CMK (cell line): ENCODE data around the gene IFIT5.
"Not testable (repeated sequence)": the region's sequence is repeated elsewhere in the genome, so short reads cannot be mapped to it uniquely, and the experiment has no call there.

Source experiments
- DNase-seq: peaks from one replicate; pipeline ENCODE4 v3.0.0-alpha.2; 2010; ENCODE audit warnings: low read depth

The IFIT5 gene

DNA sequence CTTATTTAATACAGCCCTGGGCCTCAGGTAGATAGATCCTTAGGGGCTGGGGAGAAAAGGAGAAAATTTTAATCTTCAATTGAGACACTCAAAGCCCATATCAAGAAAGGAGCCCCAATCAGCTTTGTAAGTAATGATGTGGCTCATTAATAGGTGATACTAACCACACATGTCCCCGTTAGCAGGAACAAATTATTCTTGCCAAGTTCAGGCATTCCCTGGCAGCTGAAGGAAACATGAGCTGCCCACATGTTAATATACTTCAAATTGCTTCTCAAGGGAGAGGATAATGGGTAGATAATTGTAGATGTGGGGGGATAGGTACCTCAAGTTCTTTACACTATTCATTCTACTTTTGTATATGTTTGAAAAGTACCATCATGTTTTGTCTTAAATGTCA, 14.5 kb downstream of the IFIT5 start:
- no peak for DNase-seq

DNA sequence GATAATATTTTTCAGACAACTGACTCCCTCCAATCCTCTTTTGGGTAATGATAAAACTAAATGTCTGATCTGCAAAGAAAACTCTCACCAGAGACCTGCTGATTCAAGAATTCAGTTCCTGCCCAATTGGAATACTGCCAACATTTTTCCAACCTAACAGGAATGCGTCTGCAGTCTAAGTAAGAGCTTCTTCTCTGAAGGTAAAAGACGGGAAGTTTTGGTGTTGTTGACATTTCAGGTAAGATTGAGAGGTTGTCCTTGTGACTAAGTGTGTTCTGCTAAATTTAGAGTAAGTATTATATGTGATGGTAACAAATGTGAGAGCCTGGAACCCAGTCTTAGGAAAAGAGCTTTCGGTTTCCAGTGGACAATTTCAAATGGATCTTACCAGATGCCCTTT, 17.6 kb downstream of the IFIT5 start:
- DNase-seq = no peak

DNA sequence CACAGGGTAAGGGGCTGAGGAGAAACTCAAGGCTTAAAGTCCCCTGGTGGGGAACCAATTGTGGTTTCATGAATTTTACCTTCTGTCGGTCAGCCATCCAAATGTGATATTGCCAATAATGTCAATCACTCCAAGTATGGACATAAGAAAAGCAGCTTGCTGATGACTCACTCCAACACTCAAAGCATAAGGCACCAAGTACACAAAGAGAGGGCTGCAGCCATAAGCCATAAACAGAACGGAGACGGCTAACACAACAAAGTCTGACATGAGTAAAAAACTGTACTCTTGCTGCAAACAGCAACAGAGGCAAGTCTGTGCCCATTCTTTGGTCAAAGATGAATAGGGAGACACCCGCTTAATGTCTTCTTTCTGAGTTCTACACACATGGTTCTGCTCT, 24.2 kb downstream of the IFIT5 start:
- no peak for DNase-seq

GRCh38 chr10:89440226-89441009, 26.1 kb downstream of the IFIT5 start:
- no peak for DNase-seq

DNA sequence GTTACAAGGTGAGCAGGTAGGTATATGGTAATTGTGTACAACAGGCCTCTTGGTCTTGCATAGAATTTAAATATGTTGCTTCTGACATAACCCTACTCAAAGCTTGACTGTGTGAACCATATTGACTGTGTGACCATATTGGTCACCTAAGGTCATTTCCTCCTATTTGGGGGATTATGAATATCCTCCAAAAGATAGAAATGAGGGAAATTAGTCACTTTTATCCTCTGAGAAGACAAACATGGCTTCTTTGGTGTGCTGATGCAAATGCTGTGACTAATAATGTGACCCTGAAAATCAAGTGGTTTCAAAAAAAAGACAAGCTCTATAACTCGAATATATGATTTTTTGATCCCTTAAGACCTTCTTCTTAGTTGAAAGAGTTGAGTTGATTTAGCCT, 27.9 kb downstream of the IFIT5 start:
- DNase-seq = no peak

GRCh38 chr10:89444819-89445218, 30.5 kb downstream of the IFIT5 start:
- DNase-seq = not testable (repeated sequence)

GRCh38 chr10:89450901-89451300, 36.5 kb downstream of the IFIT5 start:
- no peak for DNase-seq

DNA sequence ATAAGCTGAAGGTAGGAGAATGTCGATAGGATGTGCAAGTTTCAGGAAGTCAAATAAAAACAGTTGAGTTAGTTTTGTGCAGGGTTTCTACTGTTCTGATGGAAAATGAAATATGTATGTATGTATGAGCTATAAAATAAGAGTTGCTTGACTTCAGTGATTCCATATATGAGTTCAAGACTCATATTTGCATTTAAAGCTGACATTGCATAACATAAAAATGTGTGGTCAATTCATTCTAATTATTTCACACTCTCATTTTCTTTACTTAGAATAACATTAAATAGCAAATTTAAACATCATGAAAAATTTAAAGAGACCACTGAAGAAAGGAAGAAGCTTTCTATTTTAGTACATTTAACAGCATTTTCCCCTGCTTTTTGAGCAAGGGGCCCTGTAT, 37.8 kb downstream of the IFIT5 start:
- DNase-seq = no peak

DNA sequence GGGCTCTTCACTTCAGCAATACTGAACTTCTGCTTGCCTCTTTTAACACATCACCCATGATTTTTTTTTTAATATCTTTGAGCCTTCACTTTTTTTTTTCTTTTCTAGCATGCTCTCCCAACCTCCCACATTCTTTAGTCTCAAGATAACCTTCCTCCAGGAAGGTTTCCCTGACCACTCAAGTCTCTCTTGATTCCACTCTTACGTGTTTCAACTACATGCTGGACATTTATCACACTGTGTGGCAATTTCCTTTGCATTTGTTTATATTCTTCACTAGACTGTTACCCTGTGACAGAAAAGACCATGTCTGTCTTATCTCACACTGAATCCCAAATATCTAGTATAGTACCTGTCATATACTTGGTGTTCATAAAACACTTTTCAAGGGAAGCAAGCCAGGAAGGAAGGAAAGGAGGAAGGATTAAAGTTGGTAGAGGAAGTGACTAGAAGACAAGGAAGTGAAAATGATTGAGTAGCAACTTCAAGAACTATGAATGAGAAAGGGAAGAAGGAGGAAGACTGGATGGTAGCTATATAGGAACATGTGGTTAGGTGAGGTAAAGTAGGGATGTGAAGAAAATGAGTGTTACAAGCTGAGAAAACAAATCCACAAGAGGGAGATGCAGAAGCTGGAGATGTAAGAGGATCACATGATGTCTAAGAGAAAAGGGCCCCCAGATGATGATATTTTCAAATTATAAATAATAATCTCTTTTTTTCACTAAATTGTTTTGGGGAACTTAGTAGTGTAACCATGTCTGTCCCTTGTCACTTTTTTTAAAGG, 40.4 kb downstream of the IFIT5 start:
- DNase-seq = no peak

GRCh38 chr10:89458291-89458690, 43.9 kb downstream of the IFIT5 start:
- DNase-seq = no peak

GRCh38 chr10:89458784-89459183, 44.4 kb downstream of the IFIT5 start:
- no peak for DNase-seq

DNA sequence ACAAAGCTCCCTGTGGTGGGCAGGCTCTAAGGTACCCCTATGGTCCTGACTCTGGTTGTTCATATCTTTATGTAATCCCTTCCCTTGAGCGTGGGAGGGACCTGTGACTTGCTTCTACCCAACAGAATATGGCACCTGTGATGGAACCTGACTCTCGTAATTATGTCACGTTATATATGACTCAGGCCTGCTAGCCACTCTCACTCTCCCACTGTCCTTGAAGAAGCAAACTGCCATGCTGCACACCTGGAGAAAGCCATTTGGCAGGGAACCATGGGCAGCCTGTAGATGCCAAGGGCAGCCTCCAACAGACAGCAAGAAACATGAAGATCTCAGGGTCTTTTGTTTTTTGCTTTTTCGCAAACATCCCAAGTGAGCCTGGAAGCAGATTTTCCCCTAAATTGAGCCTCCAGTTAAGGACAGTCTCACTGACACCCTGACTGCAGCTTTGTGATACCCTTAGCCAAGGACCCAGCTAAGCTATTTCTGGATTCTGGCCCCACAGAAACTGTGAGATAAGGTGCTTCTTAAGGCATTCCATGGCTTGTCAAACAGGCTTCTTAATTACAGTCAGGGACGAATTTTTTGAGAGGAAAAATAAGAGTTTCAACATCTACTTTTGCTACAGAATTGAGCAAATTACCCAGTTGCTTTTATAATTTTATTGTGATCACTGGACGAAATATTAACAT, 49.6 kb downstream of the IFIT5 start:
- no peak for DNase-seq

GRCh38 chr10:89465196-89465595, 50.8 kb downstream of the IFIT5 start:
- DNase-seq = no peak

DNA sequence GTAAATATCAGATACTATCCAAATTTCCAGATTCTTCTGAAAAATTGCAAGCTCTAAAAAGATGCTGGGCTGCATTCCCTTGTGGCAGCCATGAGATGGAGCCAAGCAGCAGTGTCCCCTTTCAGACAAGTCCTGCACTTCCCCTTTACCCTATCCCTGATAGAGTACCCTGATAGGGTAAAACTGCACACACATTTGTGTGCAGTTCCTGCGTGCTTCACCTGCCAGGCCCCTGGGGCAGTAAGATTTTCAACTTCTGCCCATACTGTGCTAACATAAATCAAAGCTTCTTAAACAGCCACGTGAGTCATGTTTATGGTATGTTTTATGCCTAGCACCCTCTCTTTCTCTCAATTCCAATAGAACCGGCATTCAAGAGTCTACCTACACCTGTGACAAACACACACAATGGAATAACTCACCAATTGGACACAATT, 52.2 kb downstream of the IFIT5 start:
- DNase-seq = no peak

- DNase-seq = no peak
Measured at GRCh38 chr10:89468191-89468965, 54.0 kb downstream of the IFIT5 start.

GRCh38 chr10:89469517-89469916, 55.1 kb downstream of the IFIT5 start:
- no peak for DNase-seq
